Neural progenitor cell (in vitro differentiated cells): ENCODE data around the gene TLE6. TPM values are rescaled to one million over a fixed set of nuclear protein-coding genes. Genes with fewer than 3 reads are reported as not detected.

Experiments
- DNase-seq: peaks from one replicate; pipeline ENCODE4 v3.0.0-alpha.2; 2016; ENCODE audit warnings: low spot score
- H2AFZ ChIP-seq: fragments of 200-600 bp; sonication (generic); replicated peaks from 2 replicates; pipeline ENCODE4 v1.6.1; 2016; ENCODE audit warnings: antibody characterized with exemption
- H3F3A ChIP-seq: fragments of 200-600 bp; sonication (generic); 2 replicates; pipeline ENCODE4 v1.6.1; 2016; ENCODE audit warnings: antibody characterized with exemption, low read depth
- H3K27ac ChIP-seq: fragments of 200-600 bp; sonication (generic); 2 replicates; pipeline ENCODE4 v1.5.1; 2016; ENCODE audit warnings: mild to moderate bottlenecking
- H3K27me3 ChIP-seq: fragments of 200-600 bp; sonication (generic); 2 replicates; pipeline ENCODE4 v1.6.1; 2016; ENCODE audit warnings: mild to moderate bottlenecking, moderate library complexity
- H3K36me3 ChIP-seq: fragments of 200-600 bp; sonication (generic); 2 replicates; pipeline ENCODE4 v1.5.1; 2016
- H3K4me1 ChIP-seq: fragments of 200-600 bp; sonication (generic); 2 replicates; pipeline ENCODE4 v1.6.1; 2016; ENCODE audit warnings: mixed run types
- H3K4me2 ChIP-seq: fragments of 200-600 bp; sonication (generic); 2 replicates; pipeline ENCODE4 v1.6.1; 2016
- H3K4me3 ChIP-seq: fragments of 200-600 bp; sonication (generic); 2 replicates; pipeline ENCODE4 v1.5.1; 2016
- H3K79me2 ChIP-seq: fragments of 200-600 bp; sonication (generic); 2 replicates; pipeline ENCODE4 v1.6.1; 2016; ENCODE audit warnings: low read depth
- H3K9ac ChIP-seq: fragments of 200-600 bp; sonication (generic); 2 replicates; pipeline ENCODE4 v1.6.1; 2016
- H3K9me3 ChIP-seq: fragments of 200-600 bp; sonication (generic); 2 replicates; pipeline ENCODE4 v1.5.1; 2016; ENCODE audit warnings: low read depth
- H4K20me1 ChIP-seq: fragments of 200-600 bp; sonication (generic); 2 replicates; pipeline ENCODE4 v1.6.1; 2016; ENCODE audit warnings: low read depth
- H3K27ac Mint-ChIP-seq: 3 replicates; pipeline ENCODE4 v1.8.0; 2021; ENCODE audit warnings: mixed read lengths
- H3K27me3 Mint-ChIP-seq: 2 replicates; pipeline ENCODE4 v1.8.0; 2022; ENCODE audit warnings: low read depth, mild to moderate bottlenecking, inconsistent platforms, moderate library complexity, mixed read lengths; ENCODE audit not compliant: insufficient read depth
- H3K36me3 Mint-ChIP-seq: 3 replicates; pipeline ENCODE4 v1.8.0; 2021; ENCODE audit warnings: mixed read lengths
- H3K4me1 Mint-ChIP-seq: 3 replicates; pipeline ENCODE4 v1.8.0; 2021; ENCODE audit warnings: mixed read lengths
- H3K4me3 Mint-ChIP-seq: 3 replicates; pipeline ENCODE4 v1.8.0; 2021; ENCODE audit warnings: mild to moderate bottlenecking, moderate library complexity, mixed read lengths
- H3K9me3 Mint-ChIP-seq: 3 replicates; pipeline ENCODE4 v1.8.0; 2020; ENCODE audit warnings: mixed read lengths
- EZH2 ChIP-seq: fragments of 200-600 bp; sonication (generic); IDR thresholded peaks from 2 replicates; pipeline ENCODE4 v1.6.1; 2017; ENCODE audit warnings: antibody characterized with exemption, mild to moderate bottlenecking, moderate library complexity
- EZH2phosphoT487 ChIP-seq: fragments of 200-600 bp; sonication (generic); IDR thresholded peaks from 2 replicates; pipeline ENCODE4 v1.6.1; 2017; ENCODE audit warnings: antibody characterized with exemption
- total RNA-seq: library from RNA; depleted of rRNA; stranded (reverse); fragments of >200 nt; gene quantifications from 2 replicates; pipeline ENCODE4 v1.2.3, GENCODE V29; 2015; ENCODE audit warnings: low replicate concordance
- TF ChIP-seq, protein P1 (sequence below): fragments of 200-600 bp; sonication (generic); IDR thresholded peaks from 2 replicates; pipeline ENCODE4 v1.5.1; 2017; ENCODE audit warnings: antibody characterized with exemption, mild to moderate bottlenecking

TLE6 gene
- total RNA-seq, 1 donor from 2014 or later = 0.22 TPM

DNA sequence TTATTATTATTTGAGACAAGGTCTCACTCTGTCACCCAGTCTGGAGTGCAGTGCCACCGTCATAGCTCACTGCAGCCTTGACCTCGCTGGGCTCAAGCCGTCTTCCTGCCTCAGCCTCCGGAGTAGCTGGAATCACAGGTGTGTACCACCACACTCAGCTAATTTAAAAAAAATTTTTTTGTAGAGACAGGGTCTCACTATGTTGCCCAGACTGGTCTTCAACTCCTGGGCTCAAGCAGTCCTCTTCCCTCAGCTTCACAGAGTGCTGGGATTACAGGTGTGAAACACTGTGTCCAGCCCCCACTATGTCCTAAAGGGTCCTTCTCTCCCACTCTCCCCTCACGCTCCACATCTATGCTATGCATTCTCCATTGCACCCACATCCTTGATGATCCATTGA is 60.9 kb downstream of the TLE6 start:
- Mint-ChIP-seq H3K9me3 (peaks cover 2% of the 10 kb centered on the region), H3K4me3 (peak overlapping the region; percentile 9), H3K36me3 (no peaks in the 10 kb centered on the region), H3K27me3 (peaks cover 66% of the 10 kb centered on the region), H3K4me1 (peaks cover 39% of the 10 kb centered on the region), H3K27ac (no peak overlapping the region)
- Histone ChIP-seq H3K27me3 (peaks cover 57% of the 10 kb centered on the region), H3K79me2 (no peaks in the 10 kb centered on the region), H3K27ac (no peak overlapping the region), H2AFZ (no peak overlapping the region), H3K9ac (no peak overlapping the region), H4K20me1 (peaks cover 16% of the 10 kb centered on the region), H3K9me3 (no peaks in the 10 kb centered on the region), H3K4me2 (no peak overlapping the region), H3K36me3 (no peaks in the 10 kb centered on the region), H3K4me3 (no peak overlapping the region), H3F3A (peaks cover 39% of the 10 kb centered on the region), H3K4me1 (peaks cover 30% of the 10 kb centered on the region)
- no peak for TF ChIP-seq EZH2phosphoT487
- TF ChIP-seq, protein P1, sequence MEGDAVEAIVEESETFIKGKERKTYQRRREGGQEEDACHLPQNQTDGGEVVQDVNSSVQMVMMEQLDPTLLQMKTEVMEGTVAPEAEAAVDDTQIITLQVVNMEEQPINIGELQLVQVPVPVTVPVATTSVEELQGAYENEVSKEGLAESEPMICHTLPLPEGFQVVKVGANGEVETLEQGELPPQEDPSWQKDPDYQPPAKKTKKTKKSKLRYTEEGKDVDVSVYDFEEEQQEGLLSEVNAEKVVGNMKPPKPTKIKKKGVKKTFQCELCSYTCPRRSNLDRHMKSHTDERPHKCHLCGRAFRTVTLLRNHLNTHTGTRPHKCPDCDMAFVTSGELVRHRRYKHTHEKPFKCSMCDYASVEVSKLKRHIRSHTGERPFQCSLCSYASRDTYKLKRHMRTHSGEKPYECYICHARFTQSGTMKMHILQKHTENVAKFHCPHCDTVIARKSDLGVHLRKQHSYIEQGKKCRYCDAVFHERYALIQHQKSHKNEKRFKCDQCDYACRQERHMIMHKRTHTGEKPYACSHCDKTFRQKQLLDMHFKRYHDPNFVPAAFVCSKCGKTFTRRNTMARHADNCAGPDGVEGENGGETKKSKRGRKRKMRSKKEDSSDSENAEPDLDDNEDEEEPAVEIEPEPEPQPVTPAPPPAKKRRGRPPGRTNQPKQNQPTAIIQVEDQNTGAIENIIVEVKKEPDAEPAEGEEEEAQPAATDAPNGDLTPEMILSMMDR = no peak
- no peak for TF ChIP-seq EZH2
- no peak for DNase-seq

- Mint-ChIP-seq H3K9me3 (peaks cover 2% of the 10 kb centered on the region), H3K36me3 (no peaks in the 10 kb centered on the region), H3K4me3 (peak overlapping the region; percentile 52), H3K27me3 (peaks cover 62% of the 10 kb centered on the region), H3K27ac (peak overlapping the region; percentile 40), H3K4me1 (peaks cover 35% of the 10 kb centered on the region)
- Histone ChIP-seq H4K20me1 (peaks cover 16% of the 10 kb centered on the region), H3K79me2 (no peaks in the 10 kb centered on the region), H3K9me3 (no peaks in the 10 kb centered on the region), H3K36me3 (no peaks in the 10 kb centered on the region), H3K4me1 (peaks cover 27% of the 10 kb centered on the region), H3K27ac (no peak overlapping the region), H3F3A (peaks cover 39% of the 10 kb centered on the region), H3K4me3 (no peak overlapping the region), H3K4me2 (no peak overlapping the region), H3K27me3 (peaks cover 48% of the 10 kb centered on the region), H3K9ac (no peak overlapping the region), H2AFZ (no peak overlapping the region)
- TF ChIP-seq, protein P1 = no peak
- TF ChIP-seq EZH2 = no peak
- no peak for TF ChIP-seq EZH2phosphoT487
- DNase-seq = no peak
Observed at GRCh38 chr19:3039125-3039524, 61.8 kb downstream of the TLE6 start.

- Histone ChIP-seq H3K27ac (no peak overlapping the region), H3K36me3 (no peaks in the 10 kb centered on the region), H3K4me3 (no peak overlapping the region), H3K9ac (no peak overlapping the region), H3K4me2 (no peak overlapping the region), H3K4me1 (peaks cover 22% of the 10 kb centered on the region), H3F3A (peaks cover 43% of the 10 kb centered on the region), H4K20me1 (peaks cover 16% of the 10 kb centered on the region), H3K79me2 (no peaks in the 10 kb centered on the region), H2AFZ (no peak overlapping the region), H3K27me3 (peaks cover 42% of the 10 kb centered on the region), H3K9me3 (no peaks in the 10 kb centered on the region)
- H3K27ac Mint-ChIP-seq = peak overlapping the region; percentile 40
- TF ChIP-seq EZH2 (no peak), EZH2phosphoT487 (no peak)
- TF ChIP-seq, protein P1 = no peak
- H3K27me3 Mint-ChIP-seq = peaks cover 63% of the 10 kb centered on the region
- H3K4me3 Mint-ChIP-seq = peak overlapping the region; percentile 52
- no peaks in the 10 kb centered on the region for H3K36me3 Mint-ChIP-seq
- H3K4me1 Mint-ChIP-seq = peaks cover 30% of the 10 kb centered on the region
- H3K9me3 Mint-ChIP-seq = peaks cover 2% of the 10 kb centered on the region
- DNase-seq = peak; percentile 23
Observed at GRCh38 chr19:3039641-3040077, 62.3 kb downstream of the TLE6 start.
